GOT3 (cell line): Measurements from ENCODE around the gene PNPLA4.

Experiments used
- DNase-seq: peaks from one replicate; lab custom pipeline; 2025; ENCODE audit warnings: mixed read lengths; lab: John Stamatoyannopoulos, UW

PNPLA4 gene

GRCh38 chrX:7927259-7928167, at the start of gene PNPLA4:
Gene PNPLA4, minus strand, starts transcription at chrX:7927413. Its CDS starts 1,294 bp downstream, at chrX:7926119.
- peak; percentile 64 for DNase-seq

- DNase-seq: no peak
Measured at GRCh38 chrX:7972586-7972985, 45.4 kb upstream of the PNPLA4 start.

- DNase-seq: no peak
Measured at GRCh38 chrX:7970428-7970827, 43.2 kb upstream of the PNPLA4 start.

- DNase-seq: no peak
Measured at GRCh38 chrX:7965436-7965835, 38.2 kb upstream of the PNPLA4 start.

GRCh38 chrX:7960246-7960645, 33.0 kb upstream of the PNPLA4 start:
- DNase-seq: no peak

GRCh38 chrX:7953446-7953845, 26.2 kb upstream of the PNPLA4 start:
- no peak for DNase-seq

- no peak for DNase-seq
Measured at GRCh38 chrX:7950865-7951264, 23.7 kb upstream of the PNPLA4 start.

GRCh38 chrX:7948483-7948882, 21.3 kb upstream of the PNPLA4 start:
- DNase-seq: no peak

- no peak for DNase-seq
Measured at GRCh38 chrX:7946960-7947359, 19.7 kb upstream of the PNPLA4 start.

- DNase-seq: no peak
Measured at GRCh38 chrX:7943600-7944245, 16.5 kb upstream of the PNPLA4 start.

GRCh38 chrX:7941390-7942042, 14.3 kb upstream of the PNPLA4 start:
- DNase-seq: no peak

GRCh38 chrX:7934026-7934425, 6.8 kb upstream of the PNPLA4 start:
- no peak for DNase-seq

- no peak for DNase-seq
Measured at GRCh38 chrX:7926914-7927258, 327 bp downstream of the PNPLA4 start.

GRCh38 chrX:7926501-7926900, 712 bp downstream of the PNPLA4 start:
- DNase-seq: no peak

GRCh38 chrX:7925867-7926472, 1.2 kb downstream of the PNPLA4 start:
- peak; percentile 49 for DNase-seq

- DNase-seq: no peak
Measured at GRCh38 chrX:7921750-7922149, 5.5 kb downstream of the PNPLA4 start.

- DNase-seq: no peak
Measured at GRCh38 chrX:7908821-7909220, 18.4 kb downstream of the PNPLA4 start.

- DNase-seq: no peak
Measured at GRCh38 chrX:7904562-7904961, 22.7 kb downstream of the PNPLA4 start.

- DNase-seq: no peak
Measured at GRCh38 chrX:7891928-7892327, 35.3 kb downstream of the PNPLA4 start.

GRCh38 chrX:7889680-7890079, 37.5 kb downstream of the PNPLA4 start:
- no peak for DNase-seq

GRCh38 chrX:7889135-7889534, 38.1 kb downstream of the PNPLA4 start:
- DNase-seq: no peak

GRCh38 chrX:7876957-7877356, 50.3 kb downstream of the PNPLA4 start:
- DNase-seq: no peak

GRCh38 chrX:7872042-7872441, 55.2 kb downstream of the PNPLA4 start:
- DNase-seq: no peak
